H1 (cell line): ENCODE measurements around the gene DLL3. TPM values are rescaled to one million over a fixed set of nuclear protein-coding genes. Genes with fewer than 3 reads are reported as not detected.

Experiments
- CTCF ChIA-PET: fragments of 300-600 bp; sonication (Branson Sonifier 250); formaldehyde crosslinking; loops from one replicate; lab custom pipeline; 2021; ENCODE audit not compliant: partially characterized antibody; lab: Charles Lee
- POLR2A ChIA-PET: fragments of 300-600 bp; sonication (Branson Sonifier 250); formaldehyde crosslinking; loops from one replicate; lab custom pipeline; 2021; ENCODE audit warnings: inconsistent platforms; ENCODE audit not compliant: partially characterized antibody; lab: Charles Lee
- DNase-seq, 2 experiments: peaks; one replicate each; pipeline versions ENCODE4 v3.0.0 to v3.0.0-alpha.2; 2010 to 2022; ENCODE audit warnings: low spot score in 2 of 2, low read depth in 1 of 2, mixed read lengths in 1 of 2
- FAIRE-seq: peaks from 2 replicates; lab custom pipeline; 2011; peaks lifted over from hg19 to GRCh38; lab: Jason Lieb, UNC
- H2AFZ ChIP-seq: 2 replicates; pipeline ENCODE4 v1.8.1; 2012; ENCODE audit warnings: low read length, inconsistent platforms
- H2AK5ac ChIP-seq: 2 replicates; pipeline ENCODE4 v1.6.1; 2013; ENCODE audit warnings: low read depth, low read length
- H2BK120ac ChIP-seq: replicated peaks from 2 replicates; pipeline ENCODE3; 2013; ENCODE audit warnings: low read depth, low read length, inconsistent platforms
- H2BK12ac ChIP-seq: 2 replicates; pipeline ENCODE4 v1.6.1; 2013; ENCODE audit warnings: low read depth, low read length
- H2BK15ac ChIP-seq: 2 replicates; pipeline ENCODE4 v1.6.1; 2013; ENCODE audit warnings: low read length
- H2BK20ac ChIP-seq: 2 replicates; pipeline ENCODE4 v1.6.1; 2013; ENCODE audit warnings: low read length
- H2BK5ac ChIP-seq: 2 replicates; pipeline ENCODE4 v1.6.1; 2013; ENCODE audit warnings: low read depth, low read length
- H3K14ac ChIP-seq: 2 replicates; pipeline ENCODE4 v1.6.1; 2013; ENCODE audit warnings: inconsistent platforms; ENCODE audit not compliant: insufficient read length
- H3K18ac ChIP-seq: 2 replicates; pipeline ENCODE4 v1.6.1; 2013; ENCODE audit warnings: low read length; ENCODE audit errors: extremely low read depth
- H3K23ac ChIP-seq: 2 replicates; pipeline ENCODE4 v1.6.1; 2013; ENCODE audit warnings: inconsistent platforms; ENCODE audit not compliant: insufficient read length
- H3K23me2 ChIP-seq: 2 replicates; pipeline ENCODE4 v1.6.1; 2013; ENCODE audit warnings: low read depth, low read length
- H3K27ac ChIP-seq: 2 replicates; pipeline ENCODE4 v1.6.1; 2011; ENCODE audit warnings: low read depth, low read length, inconsistent platforms
- H3K27me3 ChIP-seq, 4 experiments: replicated peaks in 1 of 4; 1 replicate in 1 of 4; 2 replicates in 3 of 4; pipeline versions ENCODE4 v1.6.1 to v1.8.1; 2011 to 2013; ENCODE audit warnings: low read length in 3 of 4, mild to moderate bottlenecking in 3 of 4, inconsistent platforms in 2 of 4, mixed read lengths in 2 of 4, moderate library complexity in 1 of 4; ENCODE audit not compliant: control insufficient read depth in 3 of 4, insufficient read depth in 3 of 4; ENCODE audit errors: extremely low read depth in 1 of 4
- H3K36me3 ChIP-seq, 4 experiments: 2 replicates each; pipeline versions ENCODE4 v1.6.1 to v1.8.1; 2011 to 2013; ENCODE audit warnings: mild to moderate bottlenecking in 4 of 4, low read length in 3 of 4, moderate library complexity in 2 of 4, control low read depth in 1 of 4, inconsistent platforms in 1 of 4; ENCODE audit not compliant: insufficient read depth in 4 of 4, control insufficient read depth in 2 of 4
- H3K4ac ChIP-seq: replicated peaks from 2 replicates; pipeline ENCODE3; 2013; ENCODE audit warnings: low read length, low read depth, mixed read lengths, inconsistent platforms; ENCODE audit not compliant: insufficient read length
- H3K4me1 ChIP-seq, 4 experiments: replicated peaks in 1 of 4; 1 replicate in 1 of 4; 2 replicates in 3 of 4; pipeline versions ENCODE4 v1.6.1 to v1.8.1; 2011 to 2013; ENCODE audit warnings: low read length in 3 of 4, inconsistent platforms in 2 of 4, mixed read lengths in 1 of 4; ENCODE audit not compliant: insufficient read depth in 4 of 4, control insufficient read depth in 3 of 4
- H3K4me2 ChIP-seq, 2 experiments: 2 replicates each; pipeline versions ENCODE4 v1.6.1 to v1.8.1; 2011 to 2013; ENCODE audit warnings: low read depth in 2 of 2, low read length in 2 of 2, control low read depth in 1 of 2, inconsistent platforms in 1 of 2, mild to moderate bottlenecking in 1 of 2; ENCODE audit not compliant: insufficient read depth in 1 of 2
- H3K4me3 ChIP-seq, 4 experiments: fragments of 200-600, 300-600 bp in 1 of 4; sonication (generic), shearing (Covaris generic), sonication (Bioruptor Twin) in 1 of 4; 2 replicates each; pipeline versions ENCODE4 v1.5.1 to v1.8.1; 2011 to 2016; ENCODE audit warnings: low read length in 4 of 4, low read depth in 3 of 4, control low read depth in 2 of 4, inconsistent platforms in 2 of 4, mild to moderate bottlenecking in 2 of 4, mixed read lengths in 1 of 4, moderate library complexity in 1 of 4; ENCODE audit not compliant: insufficient read depth in 2 of 4; ENCODE audit errors: extremely low read depth in 1 of 4
- H3K56ac ChIP-seq: replicated peaks from 2 replicates; pipeline ENCODE3; 2013; ENCODE audit warnings: low read depth, mild to moderate bottlenecking, mixed read lengths, low read length, inconsistent platforms; ENCODE audit not compliant: insufficient read length
- H3K79me1 ChIP-seq: 2 replicates; pipeline ENCODE4 v1.6.1; 2013; ENCODE audit warnings: low read depth, low read length, control low read depth
- H3K79me2 ChIP-seq, 2 experiments: 2 replicates each; pipeline versions ENCODE4 v1.6.1 to v1.8.1; 2012 to 2013; ENCODE audit warnings: low read length in 2 of 2, mild to moderate bottlenecking in 2 of 2, inconsistent platforms in 1 of 2; ENCODE audit not compliant: insufficient read depth in 2 of 2, control insufficient read depth in 1 of 2
- H3K9ac ChIP-seq, 4 experiments: replicated peaks in 1 of 4; 1 replicate in 1 of 4; 2 replicates in 3 of 4; pipeline versions ENCODE4 v1.6.1 to v1.8.1; 2011 to 2013; ENCODE audit warnings: low read depth in 3 of 4, low read length in 3 of 4, control low read depth in 2 of 4, mild to moderate bottlenecking in 2 of 4, moderate library complexity in 2 of 4, inconsistent platforms in 1 of 4; ENCODE audit errors: extremely low read depth in 1 of 4
- H3K9me3 ChIP-seq, 2 experiments: 2 replicates each; pipeline versions ENCODE4 v1.6.1 to v1.8.1; 2012 to 2013; ENCODE audit warnings: mild to moderate bottlenecking in 2 of 2, moderate library complexity in 2 of 2, control low read depth in 1 of 2, inconsistent platforms in 1 of 2, low read depth in 1 of 2, low read length in 1 of 2, mixed read lengths in 1 of 2; ENCODE audit not compliant: insufficient read depth in 2 of 2
- H4K20me1 ChIP-seq, 2 experiments: replicated peaks in 1 of 2; 2 replicates each; pipeline versions ENCODE3 to v1.8.1; 2011 to 2013; ENCODE audit warnings: inconsistent platforms in 2 of 2, low read length in 2 of 2, mild to moderate bottlenecking in 1 of 2; ENCODE audit not compliant: insufficient read depth in 2 of 2, control insufficient read depth in 1 of 2
- H4K5ac ChIP-seq: 2 replicates; pipeline ENCODE4 v1.6.1; 2013; ENCODE audit warnings: low read length, low read depth, mixed read lengths, inconsistent platforms; ENCODE audit not compliant: insufficient read length
- H4K8ac ChIP-seq: 2 replicates; pipeline ENCODE4 v1.8.0; 2013; ENCODE audit warnings: mild to moderate bottlenecking, moderate library complexity, low read length, inconsistent platforms; ENCODE audit not compliant: insufficient read depth; ENCODE audit errors: extremely low read depth
- H4K91ac ChIP-seq: replicated peaks from 2 replicates; pipeline ENCODE3; 2013; ENCODE audit warnings: low read length, mixed read lengths, inconsistent platforms; ENCODE audit not compliant: insufficient read length
- ASH2L ChIP-seq: fragments of 200-600, 300-600 bp; sonication (generic); IDR thresholded peaks from one replicate; pipeline ENCODE4 v1.7.1; 2017; ENCODE audit warnings: low read length
- ATF3 ChIP-seq: IDR thresholded peaks from 2 replicates; pipeline ENCODE4 v1.6.1; 2011; ENCODE audit warnings: low read depth, mild to moderate bottlenecking, low read length; ENCODE audit not compliant: insufficient read depth
- EP300 ChIP-seq, 2 experiments: IDR thresholded peaks; 1 replicate in 1 of 2; 2 replicates in 1 of 2; pipeline ENCODE4 v1.6.1; 2011 to 2012; ENCODE audit warnings: low read depth in 2 of 2, low read length in 2 of 2, mild to moderate bottlenecking in 2 of 2, borderline replicate concordance in 1 of 2, inconsistent platforms in 1 of 2, moderate library complexity in 1 of 2
- GABPA ChIP-seq: IDR thresholded peaks from 2 replicates; pipeline ENCODE4 v1.6.1; 2011; ENCODE audit warnings: mild to moderate bottlenecking, low read length, moderate library complexity, borderline replicate concordance; ENCODE audit not compliant: insufficient read depth
- HDAC2 ChIP-seq, 2 experiments: fragments of 300-600 bp in 1 of 2; sonication (generic) in 1 of 2; IDR thresholded peaks; 2 replicates each; pipeline ENCODE4 v1.6.1; 2011 to 2012; ENCODE audit warnings: low read depth in 2 of 2, low read length in 2 of 2, mild to moderate bottlenecking in 2 of 2, moderate library complexity in 2 of 2, borderline replicate concordance in 1 of 2, inconsistent platforms in 1 of 2
- KDM1A ChIP-seq: fragments of 200-600, 300-600 bp; sonication (generic); IDR thresholded peaks from 2 replicates; pipeline ENCODE4 v1.7.1; 2016; ENCODE audit warnings: mild to moderate bottlenecking, low read length, borderline replicate concordance
- MAFK ChIP-seq: IDR thresholded peaks from 2 replicates; pipeline ENCODE4 v1.6.1; 2012; ENCODE audit warnings: low read depth, mild to moderate bottlenecking, improper control_type of control experiment, low read length
- SIN3A ChIP-seq, 2 experiments: IDR thresholded peaks in 1 of 2; conservative IDR thresholded peaks in 1 of 2; 2 replicates each; pipeline ENCODE4 v1.6.1; 2011 to 2012; ENCODE audit warnings: low read length in 2 of 2, improper control_type of control experiment in 1 of 2, low read depth in 1 of 2, mild to moderate bottlenecking in 1 of 2
- YY1 ChIP-seq: IDR thresholded peaks from 2 replicates; pipeline ENCODE4 v1.6.1; 2011; ENCODE audit warnings: low read depth, mild to moderate bottlenecking, low read length
- WGBS, 2 experiments: shearing (Covaris generic) in 1 of 2; methylation state at CpG; one replicate each; pipeline versions ENCODE4 v1.1.6 to v1.1.7; 2013 to 2015; ENCODE audit warnings: low lambda C conversion rate in 2 of 2, mixed read lengths in 2 of 2, inconsistent platforms in 1 of 2, low coverage in 1 of 2, missing lambda C conversion rate in 1 of 2; ENCODE audit not compliant: insufficient replicate concordance in 2 of 2, insufficient coverage in 1 of 2, insufficient read length in 1 of 2; ENCODE audit errors: extremely low coverage in 1 of 2, missing lambda C conversion rate in 1 of 2; 5-methylcytosine and 5-hydroxymethylcytosine counted together
- polyA plus RNA-seq, 7 experiments: library from polyadenylated mRNA; depleted of rRNA in 3 of 7; stranded (reverse) in 5 of 7; unstranded in 2 of 7; fragments of >200 nt in 5 of 7; fragments of 200-250 nt in 2 of 7; gene quantifications; 1 replicate in 5 of 7; 2 replicates in 1 of 7; 4 replicates in 1 of 7; pipeline versions ENCODE4 v1.2.1 to v1.2.3, GENCODE V29; 2011 to 2013; ENCODE audit warnings: missing spikeins in 2 of 7, mixed read lengths in 2 of 7
- total RNA-seq: library from RNA; stranded (reverse); fragmentation: NEBNext Ultra II Directional; extraction: Animal tissue kit (Norgen Biotek cat#: 25700); gene quantifications from 2 replicates; pipeline ENCODE4 v1.2.1, GENCODE V29; 2021
- TF ChIP-seq, protein P1 (sequence below): IDR thresholded peaks from 2 replicates; pipeline ENCODE4 v1.6.1; 2011; ENCODE audit warnings: low read length, improper control_type of control experiment

DLL3 gene
- total and polyA plus RNA-seq, 2 of the 8 experiments (the other 6 are each of a cell fraction or from before 2014, with no cell fraction given): 12.2 to 13.8 TPM

DNA sequence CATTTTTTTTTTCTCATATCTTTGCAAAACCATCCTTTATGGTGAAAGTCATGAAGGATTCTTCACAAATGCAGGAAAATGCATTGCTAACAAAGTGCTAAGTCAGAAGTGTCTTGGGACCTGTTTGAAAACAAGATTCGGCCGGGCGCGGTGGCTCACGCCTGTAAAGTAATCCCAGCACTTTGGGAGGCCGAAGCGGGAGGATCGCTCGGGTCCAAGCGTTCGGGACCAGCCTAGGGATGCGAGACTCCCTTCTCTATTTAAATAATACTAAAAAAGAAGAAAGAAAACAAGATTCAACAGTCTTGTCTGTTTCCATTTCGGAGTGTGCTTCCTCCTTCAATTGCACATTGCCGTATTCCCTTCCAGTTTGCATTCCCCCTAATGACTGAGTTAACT is 33.1 kb downstream of the DLL3 start:
- Histone ChIP-seq H3K56ac (no peak overlapping the region), H2AFZ (0 out of 2 replicates have a peak overlapping the region, but pooled peaks have one; percentile 10), H4K20me1 (peaks cover 0 to 4% of the 10 kb centered on the region in 2 experiments), H2BK120ac (no peak overlapping the region), H2BK12ac (no peak overlapping the region), H2BK20ac (no peak overlapping the region), H3K79me1 (no peaks in the 10 kb centered on the region), H2BK15ac (no peak overlapping the region), H3K79me2 (peaks cover 0 to 4% of the 10 kb centered on the region in 2 experiments; a peak in 1 of 4 replicates), H3K36me3 (no peaks in the 10 kb centered on the region), H3K27ac (no peak overlapping the region), H3K4me1 (no peaks in the 10 kb centered on the region), H3K9me3 (peaks cover 0 to 4% of the 10 kb centered on the region in 2 experiments; a peak in 1 of 4 replicates), H3K23ac (no peak overlapping the region), H3K9ac (peak overlapping the region in 3 of 4 experiments; percentile 62 to 73 (median 70); a peak in 6 of 7 replicates), H2AK5ac (no peak overlapping the region), H3K23me2 (peaks cover 4% of the 10 kb centered on the region), H4K91ac (no peak overlapping the region), H2BK5ac (no peak overlapping the region), H3K14ac (no peak overlapping the region), H3K27me3 (peaks cover 0 to 3% (median 0%) of the 10 kb centered on the region in 4 experiments; a peak in 1 of 7 replicates), H4K8ac (no peak overlapping the region), H3K4me2 (peak overlapping the region; percentile 68 to 96), H3K18ac (no peak overlapping the region), H3K4ac (peak overlapping the region; percentile 65), H4K5ac (no peak overlapping the region), H3K4me3 (peak overlapping the region; percentile 55 to 93 (median 78))
- no peak for DNase-seq
- ChIA-PET CTCF (interaction anchor here (0.6 to 10.6 kb wide), 12 partner anchors 8 to 150 kb away, joined by 3 to 101 read pairs (median 6); partner anchors contain the start of genes DLL3, EID2 and SELENOV), POLR2A (interaction anchor here (0.9 to 1.5 kb wide), 11 partner anchors 13 to 302 kb away, joined by 3 to 8 read pairs (median 5); partner anchors contain the start of genes DLL3, DYRK1B, MED29 and PAF1)
- FAIRE-seq: no peak
- WGBS, 2 experiments: 75% methylated on average over 14 of the region's 14 CpGs; no CpG with 5 or more reads in 1 of the 2 experiments
- TF ChIP-seq EP300 (IDR thresholded peaks at IDR 0.05; ENCODE audit: borderline replicate concordance in 1 of 2, low read depth in 2 of 2, low read length in 2 of 2): no peak
- TF ChIP-seq KDM1A: no peak
- TF ChIP-seq ASH2L: no peak
- TF ChIP-seq YY1: no peak
- no peak for TF ChIP-seq SIN3A (conservative IDR thresholded peaks at IDR 0.05 in 1 of 2, IDR thresholded peaks at IDR 0.05 in 1 of 2; ENCODE audit: low read depth in 1 of 2, low read length in 2 of 2)
- no peak for TF ChIP-seq ATF3
- TF ChIP-seq MAFK: no peak
- TF ChIP-seq, protein P1, sequence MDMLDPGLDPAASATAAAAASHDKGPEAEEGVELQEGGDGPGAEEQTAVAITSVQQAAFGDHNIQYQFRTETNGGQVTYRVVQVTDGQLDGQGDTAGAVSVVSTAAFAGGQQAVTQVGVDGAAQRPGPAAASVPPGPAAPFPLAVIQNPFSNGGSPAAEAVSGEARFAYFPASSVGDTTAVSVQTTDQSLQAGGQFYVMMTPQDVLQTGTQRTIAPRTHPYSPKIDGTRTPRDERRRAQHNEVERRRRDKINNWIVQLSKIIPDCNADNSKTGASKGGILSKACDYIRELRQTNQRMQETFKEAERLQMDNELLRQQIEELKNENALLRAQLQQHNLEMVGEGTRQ: no peak
- TF ChIP-seq GABPA: no peak
- no peak for TF ChIP-seq HDAC2 (IDR thresholded peaks at IDR 0.05; ENCODE audit: borderline replicate concordance in 1 of 2, low read depth in 2 of 2, low read length in 2 of 2)
